Renal cortical epithelial cell (primary cell): ENCODE results near the gene WDR45B. TPM values are rescaled to one million over a fixed set of nuclear protein-coding genes. Genes with fewer than 3 reads are reported as not detected.
"Not testable (repeated sequence)": the region's sequence is repeated elsewhere in the genome, so short reads cannot be mapped to it uniquely, and the experiment has no call there.

ENCODE experiments used
- DNase-seq: peaks from one replicate; pipeline ENCODE4 v3.0.0-alpha.2; 2011; ENCODE audit warnings: low read depth
- total RNA-seq: library from RNA; depleted of rRNA; stranded (reverse); fragments of >200 nt; gene quantifications from 2 replicates; pipeline ENCODE4 v1.2.3, GENCODE V29; 2014

WDR45B gene
- total RNA-seq, 1 donor from 2014 or later: 88.6 TPM

- no peak for DNase-seq
These were observed 9.7 kb upstream of the WDR45B start for GRCh38 chr17:82657926-82658325.

- DNase-seq: no peak
These were observed 8.0 kb upstream of the WDR45B start for GRCh38 chr17:82656266-82656665.

- DNase-seq: no peak
These were observed 7.3 kb upstream of the WDR45B start for GRCh38 chr17:82655523-82655922.

- no peak for DNase-seq
These were observed 6.8 kb upstream of the WDR45B start for GRCh38 chr17:82655038-82655479.

- DNase-seq: not testable (repeated sequence)
These were observed 6.4 kb upstream of the WDR45B start for GRCh38 chr17:82654611-82655010.

GRCh38 chr17:82653651-82654528 is 5.6 kb upstream of the WDR45B start:
- DNase-seq: no peak

- no peak for DNase-seq
These were observed 2.5 kb upstream of the WDR45B start for GRCh38 chr17:82650723-82651122.

GRCh38 chr17:82649501-82650261 is 1.4 kb upstream of the WDR45B start:
- DNase-seq: no peak

GRCh38 chr17:82648742-82649331 is 593 bp upstream of the WDR45B start:
- no peak for DNase-seq

GRCh38 chr17:82647593-82648164 is 565 bp downstream of the WDR45B start:
- no peak for DNase-seq

GRCh38 chr17:82645516-82645915 is 2.7 kb downstream of the WDR45B start:
- DNase-seq: peak; percentile 16

GRCh38 chr17:82644148-82644547 is 4.1 kb downstream of the WDR45B start:
- no peak for DNase-seq

GRCh38 chr17:82642022-82642421 is 6.2 kb downstream of the WDR45B start:
- DNase-seq: no peak

GRCh38 chr17:82640036-82640435 is 8.2 kb downstream of the WDR45B start:
- DNase-seq: no peak

- DNase-seq: no peak
These were observed 8.6 kb downstream of the WDR45B start for GRCh38 chr17:82639628-82640027.

GRCh38 chr17:82638183-82638773 is 10.0 kb downstream of the WDR45B start:
- DNase-seq: no peak

GRCh38 chr17:82636626-82637598 is 11.3 kb downstream of the WDR45B start:
- peak; percentile 40 for DNase-seq

- no peak for DNase-seq
These were observed 14.9 kb downstream of the WDR45B start for GRCh38 chr17:82633343-82633742.

GRCh38 chr17:82632451-82632850 is 15.8 kb downstream of the WDR45B start:
- no peak for DNase-seq

GRCh38 chr17:82631544-82631943 is 16.7 kb downstream of the WDR45B start:
- no peak for DNase-seq

- DNase-seq: no peak
These were observed 18.0 kb downstream of the WDR45B start for GRCh38 chr17:82630212-82630611.
